Right cardiac atrium (tissue), 5 donors: ENCODE results near the gene ITGA2. TPM values are rescaled to one million over a fixed set of nuclear protein-coding genes. Genes with fewer than 3 reads are reported as not detected.

Source experiments
- ATAC-seq, 2 donors: fragments of 200-7000 bp; cut with Tn5 transposase; one replicate each; pipeline versions ENCODE4 v1.8.0 to v1.9.1; 2020; ENCODE audit warnings: moderate library complexity in 2 of 2, mild to moderate bottlenecking in 1 of 2
- DNase-seq, 3 donors: peaks; one replicate each; pipeline ENCODE4 v3.0.0-alpha.2; 2020
- H3K27ac ChIP-seq: one replicate; pipeline ENCODE4 v1.5.1; 2013; ENCODE audit warnings: mild to moderate bottlenecking, low read length, control low read depth, moderate library complexity
- H3K27me3 ChIP-seq: one replicate; pipeline ENCODE4 v1.6.1; 2013; ENCODE audit not compliant: control insufficient read depth, insufficient read depth
- H3K4me1 ChIP-seq: one replicate; pipeline ENCODE4 v1.6.1; 2013; ENCODE audit warnings: low read length; ENCODE audit not compliant: control insufficient read depth, insufficient read depth
- H3K4me3 ChIP-seq: one replicate; pipeline ENCODE4 v1.5.1; 2013; ENCODE audit warnings: low read length, control low read depth
- H3K9me3 ChIP-seq: one replicate; pipeline ENCODE4 v1.6.1; 2013; ENCODE audit warnings: low read length; ENCODE audit not compliant: control insufficient read depth
- WGBS: extraction: QIAGEN DNeasy Blood & Tissue Kit; methylation state at CpG from one replicate; pipeline ENCODE4 v1.1.7; 2013; 5-methylcytosine and 5-hydroxymethylcytosine counted together
- intact Hi-C, 4 donors: fragments of 100-400 bp; cut with DNase I; formaldehyde crosslinking; loops; one replicate each; pipeline versions ENCODE4 v1.11.0 to v1.14.0; 2022 to 2023
- polyA plus RNA-seq: library from polyadenylated mRNA; stranded (reverse); fragments of 200-250 nt; gene quantifications from one replicate; pipeline ENCODE4 v1.2.3, GENCODE V29; 2013
- total RNA-seq, 4 donors: library from RNA; stranded (reverse); fragmentation: NEBNext Ultra II Directional; extraction: Animal tissue kit (Norgen Biotek cat#: 25700); gene quantifications; one replicate each; pipeline ENCODE4 v1.2.1, GENCODE V29; 2021
- donor health status: healthy with polysubstance abuse.
- donor health status: DM: no; HTN: yes; CAD: no.
- donor health status: DM: no; HTN: no; CAD: no.
- donor health status: DM: no; HTN: yes; CAD: no; lungs with severe emphysema.
- donor health status: DM: yes; HTN: yes; CAD: no.

Gene ITGA2
- total and polyA plus RNA-seq, 5 donors, result 0.50 to 5.2 (median 1.7) TPM

GRCh38 chr5:53084546-53085255 lies 95.5 kb downstream of the ITGA2 start:
- Histone ChIP-seq H3K9me3 (no peaks in the 10 kb centered on the region), H3K27ac (no peak overlapping the region), H3K4me3 (no peak overlapping the region), H3K27me3 (no peaks in the 10 kb centered on the region), H3K4me1 (no peaks in the 10 kb centered on the region)
- intact Hi-C loops, result no loop called here
- DNase-seq (no peak), ATAC-seq (no peak)
- 59% methylated on average over 4 of the region's 4 CpGs for WGBS

GRCh38 chr5:53087171-53087570 lies 98.0 kb downstream of the ITGA2 start:
- no peaks in the 10 kb centered on the region for H3K4me1 ChIP-seq
- ATAC-seq (no peak), DNase-seq (no peak)
- no peaks in the 10 kb centered on the region for H3K27me3 ChIP-seq
- intact Hi-C loops, result no loop called here
- H3K4me3 ChIP-seq, result no peak overlapping the region
- H3K27ac ChIP-seq, result no peak overlapping the region
- WGBS, result 92% methylated on average over 1 of the region's 1 CpG
- no peaks in the 10 kb centered on the region for H3K9me3 ChIP-seq

- no peaks in the 10 kb centered on the region for H3K9me3 ChIP-seq
- WGBS, result 87% methylated on average over 1 of the region's 1 CpG
- intact Hi-C loops, result no loop called here
- DNase-seq (peak in 2 of 3 donors; percentile 48 to 60), ATAC-seq (peak; percentile 21 to 59)
- H3K4me3 ChIP-seq, result no peak overlapping the region
- H3K27me3 ChIP-seq, result no peaks in the 10 kb centered on the region
- no peak overlapping the region for H3K27ac ChIP-seq
- no peaks in the 10 kb centered on the region for H3K4me1 ChIP-seq
Observed at GRCh38 chr5:53087621-53088121, 98.5 kb downstream of the ITGA2 start.

- H3K4me3 ChIP-seq, result no peak overlapping the region
- WGBS, result 75% methylated on average over 4 of the region's 4 CpGs
- H3K9me3 ChIP-seq, result no peaks in the 10 kb centered on the region
- DNase-seq (no peak), ATAC-seq (no peak)
- H3K27ac ChIP-seq, result no peak overlapping the region
- intact Hi-C loops, result no loop called here
- no peaks in the 10 kb centered on the region for H3K27me3 ChIP-seq
- no peaks in the 10 kb centered on the region for H3K4me1 ChIP-seq
Observed at GRCh38 chr5:53089481-53089991, 100.4 kb downstream of the ITGA2 start.

- Histone ChIP-seq H3K4me3 (no peak overlapping the region), H3K27ac (no peak overlapping the region), H3K27me3 (no peaks in the 10 kb centered on the region), H3K9me3 (no peaks in the 10 kb centered on the region), H3K4me1 (no peaks in the 10 kb centered on the region)
- intact Hi-C loops, result loop anchor here in 1 of 4 donors (10.0 kb wide), 1 partner anchor 135 kb away; no protein-coding TSS in a partner anchor
- DNase-seq (no peak), ATAC-seq (no peak)
- WGBS, result 83% methylated on average over 5 of the region's 5 CpGs
Observed at GRCh38 chr5:53090229-53090628, 101.1 kb downstream of the ITGA2 start.

- H3K9me3 ChIP-seq, result no peaks in the 10 kb centered on the region
- intact Hi-C loops, result loop anchor here in 1 of 4 donors (10.0 kb wide), 1 partner anchor 136 kb away; no protein-coding TSS in a partner anchor
- ATAC-seq, result no peak
- no peak for DNase-seq
- 58% methylated on average over 2 of the region's 2 CpGs for WGBS
- H3K27ac ChIP-seq, result no peak overlapping the region
- no peaks in the 10 kb centered on the region for H3K27me3 ChIP-seq
- no peaks in the 10 kb centered on the region for H3K4me1 ChIP-seq
- H3K4me3 ChIP-seq, result no peak overlapping the region
Observed at GRCh38 chr5:53091289-53091688, 102.1 kb downstream of the ITGA2 start.

GRCh38 chr5:53092242-53092641 lies 103.1 kb downstream of the ITGA2 start:
- Histone ChIP-seq H3K4me3 (no peak overlapping the region), H3K4me1 (no peaks in the 10 kb centered on the region), H3K9me3 (no peaks in the 10 kb centered on the region), H3K27ac (no peak overlapping the region), H3K27me3 (no peaks in the 10 kb centered on the region)
- 70% methylated on average over 2 of the region's 2 CpGs for WGBS
- ATAC-seq (no peak), DNase-seq (no peak)
- intact Hi-C loops, result loop anchor here in 1 of 4 donors (10.0 kb wide), 1 partner anchor 137 kb away; no protein-coding TSS in a partner anchor

- ATAC-seq, result no peak
- peak in 1 of 3 donors; percentile 31 for DNase-seq
Observed at GRCh38 chr5:53095217-53095616, 106.1 kb downstream of the ITGA2 start.

GRCh38 chr5:53095931-53096525 lies 106.9 kb downstream of the ITGA2 start:
- Histone ChIP-seq H3K9me3 (no peaks in the 10 kb centered on the region), H3K4me1 (no peaks in the 10 kb centered on the region), H3K4me3 (no peak overlapping the region), H3K27me3 (no peaks in the 10 kb centered on the region), H3K27ac (no peak overlapping the region)
- DNase-seq (peak in 2 of 3 donors; percentile 37 to 51), ATAC-seq (peak in 1 of 2 donors; percentile 73)
- 10% methylated on average over 3 of the region's 3 CpGs for WGBS
- intact Hi-C loops, result loop anchor here (2.0 to 10.0 kb wide), 4 partner anchors 141 to 149 kb away; no protein-coding TSS in a partner anchor

More at GRCh38 chr5:53095217-53095616, 106.1 kb downstream of the ITGA2 start:
- 75% methylated on average over 7 of the region's 7 CpGs for WGBS
- Histone ChIP-seq H3K9me3 (no peaks in the 10 kb centered on the region), H3K4me3 (no peak overlapping the region), H3K27ac (no peak overlapping the region), H3K4me1 (no peaks in the 10 kb centered on the region), H3K27me3 (no peaks in the 10 kb centered on the region)
- intact Hi-C loops, result loop anchor here in 3 of 4 donors (2.0 to 10.0 kb wide), 3 partner anchors 140 to 148 kb away; no protein-coding TSS in a partner anchor

- intact Hi-C loops, result loop anchor here in 2 of 4 donors (5.0 to 10.0 kb wide), 2 partner anchors 145 to 152 kb away; no protein-coding TSS in a partner anchor
- DNase-seq, result no peak
Observed at GRCh38 chr5:53099546-53099945, 110.4 kb downstream of the ITGA2 start.

GRCh38 chr5:53100606-53101005 lies 111.5 kb downstream of the ITGA2 start:
- no peaks in the 10 kb centered on the region for H3K27me3 ChIP-seq

More at GRCh38 chr5:53099546-53099945, 110.4 kb downstream of the ITGA2 start:
- 60% methylated on average over 2 of the region's 2 CpGs for WGBS
- no peak overlapping the region for H3K4me3 ChIP-seq
- ATAC-seq, result no peak
- no peaks in the 10 kb centered on the region for H3K4me1 ChIP-seq
- no peaks in the 10 kb centered on the region for H3K9me3 ChIP-seq
- H3K27me3 ChIP-seq, result no peaks in the 10 kb centered on the region
- H3K27ac ChIP-seq, result no peak overlapping the region

More at GRCh38 chr5:53100606-53101005, 111.5 kb downstream of the ITGA2 start:
- no peak for ATAC-seq
- Histone ChIP-seq H3K4me1 (no peaks in the 10 kb centered on the region), H3K27ac (no peak overlapping the region), H3K9me3 (no peaks in the 10 kb centered on the region), H3K4me3 (no peak overlapping the region)
- no peak for DNase-seq
- intact Hi-C loops, result no loop called here
- WGBS, result 77% methylated on average over 2 of the region's 2 CpGs
